CD4-positive, alpha-beta T cell treated with Interleukin-17A for 1 hour (primary cell): ENCODE measurements around the gene THOC2.
"Not testable (repeated sequence)": the region's sequence is repeated elsewhere in the genome, so short reads cannot be mapped to it uniquely, and the experiment has no call there.

Source experiments
- DNase-seq: peaks from one replicate; pipeline ENCODE4 v3.0.0-alpha.2; 2020

Gene THOC2, protein sequence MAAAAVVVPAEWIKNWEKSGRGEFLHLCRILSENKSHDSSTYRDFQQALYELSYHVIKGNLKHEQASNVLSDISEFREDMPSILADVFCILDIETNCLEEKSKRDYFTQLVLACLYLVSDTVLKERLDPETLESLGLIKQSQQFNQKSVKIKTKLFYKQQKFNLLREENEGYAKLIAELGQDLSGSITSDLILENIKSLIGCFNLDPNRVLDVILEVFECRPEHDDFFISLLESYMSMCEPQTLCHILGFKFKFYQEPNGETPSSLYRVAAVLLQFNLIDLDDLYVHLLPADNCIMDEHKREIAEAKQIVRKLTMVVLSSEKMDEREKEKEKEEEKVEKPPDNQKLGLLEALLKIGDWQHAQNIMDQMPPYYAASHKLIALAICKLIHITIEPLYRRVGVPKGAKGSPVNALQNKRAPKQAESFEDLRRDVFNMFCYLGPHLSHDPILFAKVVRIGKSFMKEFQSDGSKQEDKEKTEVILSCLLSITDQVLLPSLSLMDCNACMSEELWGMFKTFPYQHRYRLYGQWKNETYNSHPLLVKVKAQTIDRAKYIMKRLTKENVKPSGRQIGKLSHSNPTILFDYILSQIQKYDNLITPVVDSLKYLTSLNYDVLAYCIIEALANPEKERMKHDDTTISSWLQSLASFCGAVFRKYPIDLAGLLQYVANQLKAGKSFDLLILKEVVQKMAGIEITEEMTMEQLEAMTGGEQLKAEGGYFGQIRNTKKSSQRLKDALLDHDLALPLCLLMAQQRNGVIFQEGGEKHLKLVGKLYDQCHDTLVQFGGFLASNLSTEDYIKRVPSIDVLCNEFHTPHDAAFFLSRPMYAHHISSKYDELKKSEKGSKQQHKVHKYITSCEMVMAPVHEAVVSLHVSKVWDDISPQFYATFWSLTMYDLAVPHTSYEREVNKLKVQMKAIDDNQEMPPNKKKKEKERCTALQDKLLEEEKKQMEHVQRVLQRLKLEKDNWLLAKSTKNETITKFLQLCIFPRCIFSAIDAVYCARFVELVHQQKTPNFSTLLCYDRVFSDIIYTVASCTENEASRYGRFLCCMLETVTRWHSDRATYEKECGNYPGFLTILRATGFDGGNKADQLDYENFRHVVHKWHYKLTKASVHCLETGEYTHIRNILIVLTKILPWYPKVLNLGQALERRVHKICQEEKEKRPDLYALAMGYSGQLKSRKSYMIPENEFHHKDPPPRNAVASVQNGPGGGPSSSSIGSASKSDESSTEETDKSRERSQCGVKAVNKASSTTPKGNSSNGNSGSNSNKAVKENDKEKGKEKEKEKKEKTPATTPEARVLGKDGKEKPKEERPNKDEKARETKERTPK (N-terminal part only)

DNA sequence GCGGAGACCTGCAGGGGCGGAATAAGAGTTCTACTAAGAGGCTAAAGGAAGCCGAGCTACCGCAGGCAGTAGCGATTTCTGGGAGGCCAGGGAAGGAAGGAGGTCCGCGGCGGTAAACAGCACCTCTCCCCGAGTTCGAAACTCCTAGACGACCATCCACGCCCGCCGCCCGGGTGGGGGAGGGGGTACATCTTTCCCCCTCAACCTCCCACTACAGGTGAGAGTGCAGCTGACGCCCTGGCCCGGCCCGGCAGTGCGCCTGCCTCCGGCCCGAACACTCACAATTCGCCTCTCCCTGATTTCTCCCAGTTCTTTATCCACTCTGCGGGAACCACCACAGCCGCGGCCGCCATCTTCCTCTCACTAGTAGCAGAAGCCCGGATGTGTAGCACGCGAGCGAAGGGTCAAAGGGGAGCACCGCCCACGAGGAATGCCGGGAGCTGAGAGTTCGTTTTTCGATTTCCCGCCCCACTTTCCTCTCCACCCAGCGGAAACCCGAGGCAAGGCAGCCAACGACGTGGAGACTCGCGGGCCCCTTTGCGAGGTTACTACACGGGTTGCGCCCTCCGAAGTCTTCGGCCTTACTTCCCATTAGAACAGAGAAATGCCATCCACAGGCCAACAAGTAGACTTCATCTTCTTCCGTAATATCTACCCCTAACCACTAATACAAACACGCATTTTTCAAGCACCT lies at the start of gene THOC2:
Gene THOC2 (minus strand): TSS at position 383 of the 694 bp plus-strand sequence. CDS start 30 bp downstream, at position 353.
- DNase-seq = peak; percentile 82

DNA sequence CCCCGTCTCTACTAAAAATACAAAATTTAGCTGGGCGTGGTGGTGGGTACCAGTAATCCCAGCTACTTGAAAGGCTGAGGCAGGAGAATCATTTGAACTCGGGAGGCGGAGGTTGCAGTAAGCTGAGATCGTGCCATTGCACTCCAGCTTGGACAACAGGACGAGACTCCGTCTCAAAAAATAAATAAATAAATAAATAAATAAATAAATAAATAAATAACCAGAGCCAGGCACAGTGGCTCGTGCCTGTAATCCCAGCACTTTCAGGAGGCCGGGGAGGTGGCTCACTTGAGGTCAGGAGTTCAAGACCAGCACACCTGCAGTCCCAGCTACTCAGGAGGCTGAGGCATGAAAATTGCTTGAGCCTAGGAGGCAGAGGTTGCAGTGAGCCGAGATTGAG lies 48.9 kb upstream of the THOC2 start:
- DNase-seq = not testable (repeated sequence)

DNA sequence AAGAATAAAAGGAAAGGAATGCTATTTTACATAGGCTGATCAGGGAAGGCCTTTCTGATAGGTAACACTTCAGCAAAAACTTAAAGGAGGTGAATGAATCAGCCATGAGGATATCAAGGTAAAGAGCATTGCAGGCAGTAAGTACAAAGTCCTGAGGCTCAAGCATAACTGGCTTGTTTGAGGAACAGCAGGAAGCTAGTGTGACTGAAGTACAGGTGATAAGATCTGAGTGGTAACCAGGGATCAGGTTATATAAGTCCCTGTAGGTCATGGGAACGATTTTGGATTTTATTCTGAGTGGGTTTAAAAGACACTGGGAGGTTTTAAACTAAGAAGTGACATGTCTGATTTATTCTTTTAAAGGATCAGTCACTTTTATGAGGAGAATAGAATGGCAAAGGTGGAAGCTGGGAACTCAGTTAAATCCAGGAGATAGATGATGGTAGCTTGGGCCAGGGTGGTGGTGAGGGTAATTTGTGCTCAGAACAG lies 47.1 kb upstream of the THOC2 start:
- DNase-seq = no peak

DNA sequence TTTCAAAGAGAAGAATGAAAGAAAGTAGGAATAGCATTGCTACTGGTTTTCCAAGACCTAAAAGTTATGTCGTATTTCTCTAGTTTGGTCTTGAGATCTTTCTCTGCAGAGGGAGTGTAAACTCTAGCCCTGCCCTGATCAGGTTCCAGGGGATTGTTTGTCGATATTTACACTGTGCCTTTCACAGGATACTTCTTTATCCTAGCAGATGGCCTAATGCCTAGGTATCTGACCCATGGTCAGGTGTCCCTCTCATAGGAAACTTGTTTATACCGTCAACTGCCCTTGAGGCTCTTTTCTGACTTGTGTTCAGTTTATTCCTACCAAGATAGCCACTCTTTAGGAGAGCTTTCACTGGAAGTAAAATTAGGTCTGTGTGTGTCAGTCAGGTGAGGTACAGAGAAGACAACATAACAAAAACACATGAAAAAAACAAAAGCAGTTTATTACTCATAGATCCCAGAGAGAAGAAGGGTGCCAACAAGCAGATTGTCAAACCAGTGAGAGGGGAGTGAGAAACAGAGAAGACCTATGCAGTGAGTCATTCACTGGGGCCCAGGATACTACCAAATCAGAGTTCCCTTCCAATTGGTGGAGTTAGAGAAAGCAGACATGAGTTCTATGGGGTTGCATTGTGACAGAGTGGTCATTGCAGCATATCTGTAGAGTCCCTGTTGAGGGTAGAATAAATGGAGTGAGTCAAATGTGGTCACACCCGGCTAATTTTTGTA lies 40.6 kb upstream of the THOC2 start:
- no peak for DNase-seq

DNA sequence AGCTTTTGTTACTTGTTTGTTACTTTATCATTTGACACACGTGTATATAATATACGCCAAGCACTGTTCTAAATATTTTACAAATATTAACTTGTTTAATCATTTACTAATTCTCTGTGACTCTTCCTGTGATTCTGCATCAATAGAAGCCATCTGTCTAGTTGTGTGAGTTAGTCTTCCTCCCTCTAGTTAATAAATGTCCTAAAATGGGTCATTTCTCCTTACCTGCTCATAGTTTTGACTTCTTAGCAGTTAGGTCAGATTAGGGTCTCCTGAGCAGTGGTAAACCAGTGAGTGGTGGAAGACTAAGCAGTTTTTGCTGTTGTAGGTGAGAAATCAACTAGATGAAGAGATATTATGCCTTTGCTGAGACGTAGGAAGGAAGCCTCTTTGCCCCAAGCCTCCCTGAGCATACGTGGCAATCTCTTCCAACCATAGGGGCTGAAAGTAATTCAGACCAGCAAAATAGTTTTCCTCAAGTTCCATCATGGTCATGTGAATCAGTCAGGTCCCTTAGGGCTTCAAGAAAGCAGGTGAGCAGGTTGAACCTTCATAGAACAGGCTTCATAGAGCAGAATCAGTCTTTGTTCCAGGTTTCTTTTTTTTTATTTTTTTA lies 38.7 kb upstream of the THOC2 start:
- no peak for DNase-seq

DNA sequence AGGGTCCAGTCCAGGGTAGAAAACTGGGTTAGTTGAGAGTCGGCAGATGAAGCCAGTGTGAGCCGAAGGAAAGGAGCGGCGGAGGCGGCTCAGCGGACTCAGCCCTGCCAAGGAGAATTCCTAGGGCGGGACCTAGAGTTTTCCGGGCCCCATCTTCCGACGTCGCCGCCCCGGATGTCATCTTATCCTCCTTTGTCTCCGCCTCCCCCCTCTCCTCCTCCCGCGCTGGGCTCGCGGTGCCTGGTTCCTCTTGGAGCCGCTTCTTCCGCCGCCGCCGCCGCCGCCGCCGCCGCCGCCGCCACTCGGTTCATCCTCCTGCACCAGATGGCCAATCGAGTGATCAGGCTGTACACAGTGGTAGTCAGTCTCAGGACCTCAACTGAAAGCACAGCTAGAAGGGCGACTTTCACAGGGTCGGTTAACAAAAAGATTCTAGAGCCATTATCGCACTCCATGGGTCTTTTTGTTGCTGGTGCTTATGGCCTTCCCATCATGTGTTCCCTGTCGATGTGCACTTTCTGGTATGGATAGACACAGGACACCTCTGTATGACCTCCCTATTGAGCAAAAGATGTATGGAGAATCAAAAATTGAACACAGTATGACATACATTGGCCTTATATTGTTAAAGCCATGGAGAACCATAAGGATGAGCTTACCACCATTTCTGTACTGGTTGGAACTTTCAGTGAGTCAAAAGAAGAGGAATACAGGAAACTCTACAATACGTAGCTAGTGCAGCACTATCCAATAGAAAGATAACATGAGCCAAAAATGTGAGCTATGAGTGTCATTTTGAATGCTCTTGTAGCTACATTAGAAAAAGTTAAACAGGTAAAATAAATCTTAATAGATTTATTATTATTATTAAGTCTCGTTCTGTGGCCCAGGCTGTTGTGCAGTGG lies 32.4 kb upstream of the THOC2 start:
- DNase-seq = peak; percentile 55

DNA sequence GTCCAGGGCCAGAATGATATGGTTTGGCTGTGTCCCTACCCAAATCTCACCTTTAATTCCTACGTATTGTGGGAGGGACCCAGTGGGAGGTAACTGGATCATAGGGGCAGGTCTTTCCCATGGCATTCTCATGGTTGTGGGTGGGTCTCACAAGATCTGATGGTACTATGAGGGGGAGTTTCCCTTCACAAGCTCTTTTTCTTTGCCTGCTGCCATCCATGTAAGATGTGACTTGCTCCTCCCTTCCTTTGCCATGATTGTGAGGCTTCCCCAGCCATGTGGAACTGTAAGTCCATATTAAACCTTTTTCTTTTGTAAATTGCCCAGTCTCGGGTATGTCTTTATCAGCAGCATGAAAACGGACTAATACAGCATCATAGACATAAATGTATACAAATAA lies 27.0 kb upstream of the THOC2 start:
- DNase-seq = not testable (repeated sequence)

DNA sequence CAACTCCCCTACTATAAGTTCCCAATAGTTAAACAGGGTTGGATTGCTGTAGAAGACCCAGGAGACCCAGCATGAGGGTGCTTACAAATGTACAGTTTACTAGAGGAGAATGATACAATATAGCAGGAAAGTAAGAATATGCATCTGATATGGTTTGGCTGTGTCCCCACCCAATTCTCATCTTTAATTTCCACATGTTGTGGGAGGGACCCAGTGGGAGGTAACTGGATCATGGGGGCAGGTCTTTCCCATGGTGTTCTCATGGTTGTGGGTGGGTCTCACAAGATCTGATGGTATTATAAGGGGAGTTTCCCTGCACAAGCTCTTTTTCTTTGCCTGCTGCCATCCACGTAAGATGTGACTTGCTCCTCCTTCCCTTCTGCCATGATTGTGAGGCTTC lies 24.9 kb upstream of the THOC2 start:
- not testable (repeated sequence) for DNase-seq

DNA sequence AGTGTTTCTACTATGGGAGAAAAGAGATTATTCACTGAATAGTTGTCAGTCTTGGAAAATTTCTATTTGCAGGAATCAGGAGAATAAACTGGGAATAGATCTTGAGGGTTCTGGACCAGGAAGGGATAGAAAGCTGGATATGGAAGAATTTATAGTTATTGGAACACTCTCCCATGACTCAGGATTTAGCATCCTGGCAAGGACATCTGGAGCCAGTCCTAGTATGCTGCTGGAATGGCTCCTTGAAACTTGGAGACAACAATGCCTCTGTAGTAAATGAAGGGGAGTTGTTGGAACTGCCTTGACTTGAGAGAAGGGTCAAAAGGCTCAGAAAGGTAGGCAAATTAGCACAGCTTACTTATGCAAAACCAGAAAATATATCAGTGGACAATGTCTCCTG lies 23.5 kb upstream of the THOC2 start:
- no peak for DNase-seq

DNA sequence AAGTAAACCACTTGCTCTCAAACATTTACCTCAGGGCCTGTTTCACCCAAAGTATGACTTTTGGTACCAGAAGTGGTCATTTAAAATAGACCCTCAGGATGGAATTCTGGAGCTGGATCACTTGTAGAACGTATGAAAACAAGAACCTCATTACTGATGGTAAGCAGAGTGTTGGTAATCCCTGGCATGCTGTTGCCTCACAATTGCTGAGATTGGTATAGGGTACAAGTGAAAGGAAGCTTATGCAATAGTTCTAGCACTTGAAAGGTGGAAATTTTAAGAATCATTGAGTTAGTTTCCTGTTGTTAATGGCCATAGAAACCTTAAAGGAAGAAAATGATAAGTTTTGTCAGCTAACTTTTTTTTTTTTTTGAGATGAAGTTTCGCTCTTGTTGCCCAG lies 22.3 kb upstream of the THOC2 start:
- DNase-seq = no peak

DNA sequence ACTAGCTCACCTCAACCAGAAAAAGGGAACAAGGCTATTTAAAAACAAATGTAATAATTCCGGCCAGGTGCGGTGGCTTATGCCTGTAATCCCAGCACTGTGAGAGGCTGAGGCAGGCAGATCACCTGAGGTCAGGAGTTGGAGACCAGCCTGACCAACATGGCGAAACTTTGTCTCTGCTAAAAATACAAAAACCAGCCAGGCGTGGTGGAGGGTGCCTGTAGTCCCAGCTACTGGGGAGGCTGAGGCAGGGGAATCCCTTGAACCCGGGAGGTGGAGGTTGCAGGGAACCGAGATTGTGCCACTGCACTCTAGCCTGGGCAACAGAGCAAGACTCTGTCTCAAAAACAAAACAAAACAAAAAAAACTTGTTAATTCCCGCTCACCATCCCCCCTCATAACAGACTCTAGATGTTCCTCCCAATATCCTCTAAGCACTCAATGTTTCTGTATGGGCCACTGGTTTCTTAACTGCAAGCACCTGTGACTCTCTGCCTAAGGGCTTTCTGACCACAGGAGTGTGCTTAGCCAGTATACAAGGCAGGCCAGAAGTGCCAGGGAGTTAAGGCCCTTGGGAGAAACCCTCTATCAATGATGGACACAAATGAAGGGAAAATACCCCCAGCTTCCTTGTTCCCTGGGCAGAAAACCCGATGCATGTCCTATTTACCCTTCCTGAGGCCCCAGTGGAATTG lies 21.0 kb upstream of the THOC2 start:
- no peak for DNase-seq

DNA sequence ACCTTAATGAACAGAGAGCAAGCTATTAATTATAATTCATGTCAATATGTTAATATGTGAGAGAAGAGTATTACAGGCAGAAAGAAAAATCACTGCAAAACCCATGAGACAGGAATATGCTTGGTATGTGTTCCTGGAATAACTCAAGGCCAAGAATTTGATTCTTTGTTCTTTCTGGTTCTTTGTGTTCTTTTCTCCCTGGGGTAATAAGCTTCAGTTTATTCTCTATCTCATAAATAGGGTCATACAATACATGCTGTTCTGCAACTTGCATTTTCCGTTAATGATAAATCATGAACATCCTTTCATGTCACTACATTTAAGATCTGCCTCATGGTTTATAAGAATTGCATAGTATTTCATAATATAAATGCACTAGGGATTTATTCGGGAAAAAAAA lies 16.8 kb upstream of the THOC2 start:
- DNase-seq = no peak

DNA sequence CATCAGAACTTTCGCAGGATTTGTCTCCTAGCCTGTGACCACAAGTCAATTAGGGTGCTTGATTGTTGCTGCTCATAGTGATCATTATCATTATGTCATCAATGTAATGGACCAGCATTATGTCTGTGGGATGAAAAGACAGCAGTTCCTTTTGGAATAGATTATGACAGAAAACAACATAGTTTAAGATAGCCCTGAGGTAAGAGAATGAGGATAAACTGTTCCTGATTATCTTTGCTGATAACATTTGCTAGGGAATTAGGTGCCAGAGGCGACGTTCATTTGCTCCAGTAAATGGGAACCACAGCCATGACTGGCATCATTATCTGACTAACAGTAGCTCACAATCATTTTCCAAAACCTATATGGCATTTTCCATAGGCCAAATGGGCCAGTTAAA lies 12.7 kb upstream of the THOC2 start:
- no peak for DNase-seq

DNA sequence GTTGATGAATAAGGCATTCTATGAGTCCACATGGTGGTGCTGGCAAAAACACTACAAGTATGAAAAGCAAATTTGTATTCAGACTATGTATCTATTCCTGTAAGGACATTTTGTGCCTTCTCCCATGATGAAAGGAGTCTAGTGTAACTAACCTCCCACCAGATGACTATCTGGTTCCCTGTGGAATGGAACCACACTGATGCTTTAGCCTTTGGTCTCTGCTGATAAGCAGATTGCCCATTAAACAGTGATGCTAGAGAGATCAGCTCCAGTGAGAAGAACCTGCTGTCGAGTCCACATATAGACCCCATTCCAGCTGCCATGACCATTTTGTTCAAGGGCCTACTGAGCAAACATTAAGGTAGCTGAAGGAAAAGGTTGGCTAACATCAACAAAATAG lies 10.5 kb upstream of the THOC2 start:
- no peak for DNase-seq

DNA sequence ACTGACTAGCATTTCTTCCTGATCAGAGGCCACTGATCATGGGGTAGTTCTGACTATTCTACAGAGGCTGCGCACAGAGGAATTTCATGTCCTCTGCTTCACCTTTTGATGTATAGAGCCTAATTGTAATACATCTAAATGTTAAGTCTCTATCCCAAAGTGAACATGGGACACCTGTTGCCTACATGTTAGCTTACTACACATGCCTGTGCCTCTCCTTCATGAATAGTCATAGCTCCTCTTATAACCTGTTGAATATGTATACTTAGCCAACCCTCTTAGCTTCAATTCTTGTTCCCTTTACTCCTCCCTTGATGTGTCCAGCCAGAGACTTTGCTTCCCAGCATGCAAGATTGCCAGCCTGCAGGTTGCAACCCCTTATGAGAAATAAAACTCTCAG lies 9.6 kb upstream of the THOC2 start:
- DNase-seq = no peak

DNA sequence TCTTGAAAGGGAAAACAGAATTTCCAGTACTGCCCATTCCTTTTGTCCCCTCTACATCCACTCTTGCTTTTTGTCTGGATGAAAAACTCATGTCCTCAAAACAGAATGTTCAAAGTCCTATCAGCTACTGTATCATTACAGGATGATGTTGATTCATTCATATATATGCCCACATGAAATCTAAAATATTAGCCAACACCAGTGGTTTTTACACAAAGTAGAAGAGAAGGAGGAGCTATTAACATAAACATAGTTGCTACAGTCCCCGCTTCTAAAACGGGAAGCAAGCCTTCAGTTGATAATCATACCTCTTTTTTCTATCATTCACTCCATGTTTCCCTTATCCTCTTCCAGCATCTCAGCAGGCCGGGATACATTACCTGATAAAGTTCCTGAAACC lies 7.7 kb upstream of the THOC2 start:
- DNase-seq = no peak

DNA sequence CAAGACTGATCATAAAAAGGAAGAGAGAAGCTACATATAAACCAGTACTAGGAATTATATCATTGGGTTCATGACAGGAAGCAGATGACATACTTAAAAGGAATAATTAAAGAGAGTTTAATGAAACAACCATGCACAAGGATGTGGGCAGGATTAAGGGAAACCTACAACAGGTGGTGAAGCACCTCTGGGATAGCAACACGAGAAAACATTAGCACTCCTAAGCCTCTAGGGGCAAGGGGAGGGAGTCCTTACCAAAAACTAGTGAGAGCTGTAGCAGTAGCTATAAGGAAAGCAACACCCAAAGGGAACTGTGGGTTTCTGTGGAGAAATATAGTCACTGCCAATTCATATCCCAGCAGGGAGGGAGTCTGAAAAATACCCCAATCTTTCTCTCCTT lies 7.2 kb upstream of the THOC2 start:
- DNase-seq = no peak

DNA sequence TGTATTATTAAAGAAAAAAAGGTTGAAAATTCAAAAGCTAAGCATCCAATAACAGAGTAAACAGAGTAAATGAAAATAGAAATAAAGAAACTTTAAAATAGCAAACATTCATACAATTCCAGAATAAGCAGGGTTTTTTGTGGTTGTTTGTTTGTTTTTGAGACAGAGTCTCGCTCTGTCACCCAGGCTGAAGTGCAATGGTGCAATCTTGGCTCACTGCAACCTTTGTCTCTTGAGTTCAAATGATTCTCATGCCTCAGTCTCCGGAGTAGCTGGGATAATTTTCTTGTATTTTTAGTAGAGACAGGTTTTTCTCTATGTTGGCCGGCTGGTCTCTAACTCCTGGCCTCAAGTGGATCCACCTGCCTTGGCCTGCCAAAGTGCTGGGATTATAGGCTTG lies 6.6 kb upstream of the THOC2 start:
- no peak for DNase-seq

DNA sequence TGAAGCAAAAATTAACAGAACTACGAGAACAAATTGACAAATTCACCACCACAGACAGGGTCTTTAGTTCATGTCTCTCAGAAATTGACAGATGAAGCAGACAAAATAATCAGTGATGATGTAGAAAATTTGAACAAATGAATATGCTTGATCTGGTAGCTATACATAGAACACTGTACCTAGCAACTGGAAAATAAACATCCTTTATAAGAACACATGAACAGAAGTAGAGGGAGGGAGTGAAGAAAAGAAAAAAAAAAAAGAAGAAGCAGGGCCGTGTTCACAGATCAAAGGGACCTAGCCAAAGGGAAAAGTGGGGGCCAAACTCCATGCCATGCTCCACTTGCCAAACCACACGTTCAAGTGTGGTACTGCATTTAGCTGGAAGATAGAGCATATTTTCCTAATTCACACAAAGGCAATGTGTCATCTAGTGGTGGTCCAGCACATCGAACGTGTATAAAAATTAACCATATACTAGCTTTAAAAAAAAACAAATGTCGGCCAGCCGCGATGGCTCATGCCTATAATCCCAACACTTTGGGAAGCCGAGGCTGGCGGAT lies 5.6 kb upstream of the THOC2 start:
- DNase-seq = no peak
